Vagina (tissue), 2 donors: ENCODE results near the gene TACR1.

ENCODE experiments used
- CTCF ChIP-seq, 3 experiments: fragments of 450-650 bp in 2 of 3; fragments of 200-600 bp in 1 of 3; sonication (generic) in 1 of 3; IDR thresholded peaks; one replicate each; pipeline ENCODE4 v1.5.1; 2017 to 2019; ENCODE audit warnings: antibody characterized with exemption in 3 of 3, mild to moderate bottlenecking in 2 of 3, moderate library complexity in 2 of 3
- POLR2AphosphoS5 ChIP-seq, 2 donors: sonication (generic); formaldehyde crosslinking; IDR thresholded peaks; one replicate each; pipeline ENCODE4 v1.9.0; 2017; ENCODE audit warnings: antibody characterized with exemption in 2 of 2, mild to moderate bottlenecking in 2 of 2, low read depth in 1 of 2; ENCODE audit not compliant: insufficient read depth in 1 of 2

GRCh38 chr2:75058427-75058826 is 140.9 kb downstream of the TACR1 start:
- TF ChIP-seq CTCF (IDR thresholded peaks at IDR 0.05): no peak
- no peak for TF ChIP-seq POLR2AphosphoS5 (IDR thresholded peaks at IDR 0.05; ENCODE audit: insufficient read depth in 1 of 2, low read depth in 1 of 2)
